Liver (tissue), 9 donors: ENCODE results near the gene EVC2. TPM values are rescaled to one million over a fixed set of nuclear protein-coding genes. Genes with fewer than 3 reads are reported as not detected.

Experiments
- DNase-seq: peaks from one replicate; pipeline ENCODE4 v3.0.0-alpha.2; 2017; ENCODE audit warnings: low spot score
- H3K27ac ChIP-seq, 2 donors: one replicate each; pipeline ENCODE4 v1.7.0; 2013; ENCODE audit warnings: inconsistent platforms in 2 of 2, low read length in 2 of 2, control low read depth in 1 of 2, low read depth in 1 of 2, mild to moderate bottlenecking in 1 of 2
- H3K27me3 ChIP-seq, 4 donors: one replicate each; pipeline versions ENCODE4 v1.6.1 to v1.7.0; 2013; ENCODE audit warnings: low read length in 3 of 4, inconsistent platforms in 1 of 4, mild to moderate bottlenecking in 1 of 4, moderate library complexity in 1 of 4; ENCODE audit not compliant: control insufficient read depth in 4 of 4, insufficient read depth in 4 of 4
- H3K36me3 ChIP-seq, 4 donors: one replicate each; pipeline versions ENCODE4 v1.6.1 to v1.7.0; 2013; ENCODE audit warnings: low read length in 3 of 4, mild to moderate bottlenecking in 3 of 4, low read depth in 1 of 4, moderate library complexity in 1 of 4; ENCODE audit not compliant: control insufficient read depth in 4 of 4, insufficient read depth in 3 of 4
- H3K4me1 ChIP-seq, 4 donors: one replicate each; pipeline versions ENCODE4 v1.6.1 to v1.7.0; 2013; ENCODE audit warnings: low read length in 3 of 4, mild to moderate bottlenecking in 3 of 4, moderate library complexity in 1 of 4; ENCODE audit not compliant: control insufficient read depth in 4 of 4, insufficient read depth in 4 of 4
- H3K4me3 ChIP-seq, 3 donors: one replicate each; pipeline versions ENCODE4 v1.6.1 to v1.7.0; 2013; ENCODE audit warnings: low read length in 3 of 3, control low read depth in 1 of 3, low read depth in 1 of 3, mild to moderate bottlenecking in 1 of 3
- H3K9ac ChIP-seq, 2 donors: one replicate each; pipeline ENCODE4 v1.7.0; 2013; ENCODE audit warnings: low read length in 2 of 2, mild to moderate bottlenecking in 2 of 2, moderate library complexity in 2 of 2, control low read depth in 1 of 2, low read depth in 1 of 2
- H3K9me3 ChIP-seq, 4 donors: one replicate each; pipeline versions ENCODE4 v1.6.1 to v1.7.0; 2013; ENCODE audit warnings: low read length in 3 of 4; ENCODE audit not compliant: control insufficient read depth in 4 of 4
- CTCF ChIP-seq: fragments of 150-350 bp; IDR thresholded peaks from 2 replicates; pipeline ENCODE4 v1.5.1; 2017; ENCODE audit warnings: improper control_type of control experiment, low read depth, low read length; ENCODE audit not compliant: missing input control
- EGR1 ChIP-seq, 2 donors: IDR thresholded peaks; 2 replicates each; pipeline ENCODE4 v1.6.1; 2016 to 2018; ENCODE audit warnings: antibody characterized with exemption in 2 of 2, low read depth in 2 of 2
- FOXA2 ChIP-seq: IDR thresholded peaks from 2 replicates; pipeline ENCODE4 v1.6.1; 2016; ENCODE audit warnings: antibody characterized with exemption
- GABPA ChIP-seq, 2 donors: IDR thresholded peaks in 1 of 2; conservative IDR thresholded peaks in 1 of 2; 2 replicates each; pipeline ENCODE4 v1.6.1; 2016; ENCODE audit warnings: antibody characterized with exemption in 2 of 2, mild to moderate bottlenecking in 1 of 2, moderate library complexity in 1 of 2
- HNF4A ChIP-seq, 2 donors: conservative IDR thresholded peaks; 2 replicates each; pipeline ENCODE4 v1.6.1; 2016; ENCODE audit warnings: antibody characterized with exemption in 2 of 2, mild to moderate bottlenecking in 2 of 2
- HNF4G ChIP-seq: IDR thresholded peaks from 2 replicates; pipeline ENCODE4 v1.6.1; 2016; ENCODE audit warnings: antibody characterized with exemption
- JUND ChIP-seq, 2 donors: IDR thresholded peaks; 2 replicates each; pipeline ENCODE4 v1.6.1; 2016; ENCODE audit warnings: antibody characterized with exemption in 2 of 2
- NR2F2 ChIP-seq: IDR thresholded peaks from 2 replicates; pipeline ENCODE4 v1.6.1; 2016; ENCODE audit warnings: antibody characterized with exemption
- RAD21 ChIP-seq, 2 donors: IDR thresholded peaks; 2 replicates each; pipeline ENCODE4 v1.6.1; 2016; ENCODE audit warnings: antibody characterized with exemption in 2 of 2, mild to moderate bottlenecking in 2 of 2
- RXRA ChIP-seq, 2 donors: IDR thresholded peaks; 2 replicates each; pipeline ENCODE4 v1.6.1; 2017 to 2018; ENCODE audit warnings: antibody characterized with exemption in 2 of 2, mild to moderate bottlenecking in 1 of 2
- SP1 ChIP-seq: IDR thresholded peaks from 2 replicates; pipeline ENCODE4 v1.6.1; 2018; ENCODE audit warnings: antibody characterized with exemption, mild to moderate bottlenecking
- TAF1 ChIP-seq: conservative IDR thresholded peaks from 2 replicates; pipeline ENCODE4 v1.6.1; 2016; ENCODE audit warnings: antibody characterized with exemption, mild to moderate bottlenecking
- YY1 ChIP-seq: IDR thresholded peaks from 2 replicates; pipeline ENCODE4 v1.6.1; 2016; ENCODE audit warnings: antibody characterized with exemption, mild to moderate bottlenecking
- WGBS: extraction: QIAGEN DNeasy Blood & Tissue Kit; methylation state at CpG from one replicate; pipeline ENCODE4 v1.1.7; 2013; 5-methylcytosine and 5-hydroxymethylcytosine counted together
- polyA plus RNA-seq, 2 donors: library from polyadenylated mRNA; stranded (reverse) in 1 of 2; unstranded in 1 of 2; fragments of 200-250 nt in 1 of 2; fragments of >200 nt in 1 of 2; fragmentation: Nextera tagmentation in 1 of 2; extraction: Ambion mirVana in 1 of 2; gene quantifications; one replicate each; pipeline versions ENCODE4 v1.2.1 to v1.2.3, GENCODE V29; 2013 to 2015
- total RNA-seq, 2 donors: library from RNA; depleted of rRNA; stranded (reverse); fragments of >200 nt; gene quantifications; one replicate each; pipeline ENCODE4 v1.2.3, GENCODE V29; 2014
- TF ChIP-seq, protein P1 (sequence below): IDR thresholded peaks from 2 replicates; pipeline ENCODE4 v1.6.1; 2016; ENCODE audit warnings: antibody characterized with exemption, mild to moderate bottlenecking
- TF ChIP-seq, protein P2 (sequence below): IDR thresholded peaks from 2 replicates; pipeline ENCODE4 v1.6.1; 2016; ENCODE audit warnings: antibody characterized with exemption
- TF ChIP-seq, protein P3 (sequence below): IDR thresholded peaks from 2 replicates; pipeline ENCODE4 v1.6.1; 2016; ENCODE audit warnings: antibody characterized with exemption
- donor health status: healthy.
- donor health status: healthy.
- donor health status: healthy.
- donor health status: healthy.
- donor health status: healthy.

Gene EVC2
- total and polyA plus RNA-seq, 4 donors: 0.26 to 1.3 (median 0.57) TPM

DNA sequence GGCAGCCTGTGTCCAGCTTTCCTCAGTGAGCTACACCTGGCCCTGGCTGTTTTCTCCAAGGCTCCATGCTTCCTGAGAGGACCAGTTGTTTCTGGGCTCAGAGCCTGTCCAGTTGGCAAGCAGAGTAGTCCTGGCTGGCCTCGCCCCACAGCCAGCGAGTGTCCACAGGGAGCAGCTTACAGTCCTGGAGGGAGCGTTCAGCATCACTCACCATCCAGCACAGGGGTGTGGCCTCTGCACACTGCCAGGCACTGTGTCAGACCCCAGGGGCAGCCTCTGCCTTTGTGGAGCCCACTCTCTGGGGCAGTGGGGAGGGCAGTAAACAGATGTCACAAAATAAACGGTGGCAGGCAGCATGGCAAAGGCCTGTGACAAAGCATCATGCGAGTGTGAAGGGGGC is 26.5 kb upstream of the EVC2 start:
- 86% methylated on average over 5 of the region's 5 CpGs for WGBS
- H3K36me3 ChIP-seq: peaks cover 0 to 6% (median 1%) of the 10 kb centered on the region in 4 donors

More for the DNA sequence above, 26.5 kb upstream of the EVC2 start:
- TF ChIP-seq EGR1 (IDR thresholded peaks at IDR 0.05; ENCODE audit: low read depth in 2 of 2): no peak
- TF ChIP-seq NR2F2: no peak
- TF ChIP-seq, protein P1, sequence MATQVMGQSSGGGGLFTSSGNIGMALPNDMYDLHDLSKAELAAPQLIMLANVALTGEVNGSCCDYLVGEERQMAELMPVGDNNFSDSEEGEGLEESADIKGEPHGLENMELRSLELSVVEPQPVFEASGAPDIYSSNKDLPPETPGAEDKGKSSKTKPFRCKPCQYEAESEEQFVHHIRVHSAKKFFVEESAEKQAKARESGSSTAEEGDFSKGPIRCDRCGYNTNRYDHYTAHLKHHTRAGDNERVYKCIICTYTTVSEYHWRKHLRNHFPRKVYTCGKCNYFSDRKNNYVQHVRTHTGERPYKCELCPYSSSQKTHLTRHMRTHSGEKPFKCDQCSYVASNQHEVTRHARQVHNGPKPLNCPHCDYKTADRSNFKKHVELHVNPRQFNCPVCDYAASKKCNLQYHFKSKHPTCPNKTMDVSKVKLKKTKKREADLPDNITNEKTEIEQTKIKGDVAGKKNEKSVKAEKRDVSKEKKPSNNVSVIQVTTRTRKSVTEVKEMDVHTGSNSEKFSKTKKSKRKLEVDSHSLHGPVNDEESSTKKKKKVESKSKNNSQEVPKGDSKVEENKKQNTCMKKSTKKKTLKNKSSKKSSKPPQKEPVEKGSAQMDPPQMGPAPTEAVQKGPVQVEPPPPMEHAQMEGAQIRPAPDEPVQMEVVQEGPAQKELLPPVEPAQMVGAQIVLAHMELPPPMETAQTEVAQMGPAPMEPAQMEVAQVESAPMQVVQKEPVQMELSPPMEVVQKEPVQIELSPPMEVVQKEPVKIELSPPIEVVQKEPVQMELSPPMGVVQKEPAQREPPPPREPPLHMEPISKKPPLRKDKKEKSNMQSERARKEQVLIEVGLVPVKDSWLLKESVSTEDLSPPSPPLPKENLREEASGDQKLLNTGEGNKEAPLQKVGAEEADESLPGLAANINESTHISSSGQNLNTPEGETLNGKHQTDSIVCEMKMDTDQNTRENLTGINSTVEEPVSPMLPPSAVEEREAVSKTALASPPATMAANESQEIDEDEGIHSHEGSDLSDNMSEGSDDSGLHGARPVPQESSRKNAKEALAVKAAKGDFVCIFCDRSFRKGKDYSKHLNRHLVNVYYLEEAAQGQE: no peak
- TF ChIP-seq RAD21 (IDR thresholded peaks at IDR 0.05): no peak
- TF ChIP-seq GABPA (IDR thresholded peaks at IDR 0.05 in 1 of 2, conservative IDR thresholded peaks at IDR 0.05 in 1 of 2): no peak
- TF ChIP-seq CTCF: no peak
- TF ChIP-seq HNF4A (conservative IDR thresholded peaks at IDR 0.05): no peak
- no peak for TF ChIP-seq HNF4G
- TF ChIP-seq, protein P2, sequence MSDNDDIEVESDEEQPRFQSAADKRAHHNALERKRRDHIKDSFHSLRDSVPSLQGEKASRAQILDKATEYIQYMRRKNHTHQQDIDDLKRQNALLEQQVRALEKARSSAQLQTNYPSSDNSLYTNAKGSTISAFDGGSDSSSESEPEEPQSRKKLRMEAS: no peak
- TF ChIP-seq JUND (IDR thresholded peaks at IDR 0.05): no peak
- no peak for TF ChIP-seq YY1
- TF ChIP-seq TAF1: no peak
- no peak for TF ChIP-seq RXRA (IDR thresholded peaks at IDR 0.05)
- TF ChIP-seq FOXA2: no peak
- TF ChIP-seq, protein P3, sequence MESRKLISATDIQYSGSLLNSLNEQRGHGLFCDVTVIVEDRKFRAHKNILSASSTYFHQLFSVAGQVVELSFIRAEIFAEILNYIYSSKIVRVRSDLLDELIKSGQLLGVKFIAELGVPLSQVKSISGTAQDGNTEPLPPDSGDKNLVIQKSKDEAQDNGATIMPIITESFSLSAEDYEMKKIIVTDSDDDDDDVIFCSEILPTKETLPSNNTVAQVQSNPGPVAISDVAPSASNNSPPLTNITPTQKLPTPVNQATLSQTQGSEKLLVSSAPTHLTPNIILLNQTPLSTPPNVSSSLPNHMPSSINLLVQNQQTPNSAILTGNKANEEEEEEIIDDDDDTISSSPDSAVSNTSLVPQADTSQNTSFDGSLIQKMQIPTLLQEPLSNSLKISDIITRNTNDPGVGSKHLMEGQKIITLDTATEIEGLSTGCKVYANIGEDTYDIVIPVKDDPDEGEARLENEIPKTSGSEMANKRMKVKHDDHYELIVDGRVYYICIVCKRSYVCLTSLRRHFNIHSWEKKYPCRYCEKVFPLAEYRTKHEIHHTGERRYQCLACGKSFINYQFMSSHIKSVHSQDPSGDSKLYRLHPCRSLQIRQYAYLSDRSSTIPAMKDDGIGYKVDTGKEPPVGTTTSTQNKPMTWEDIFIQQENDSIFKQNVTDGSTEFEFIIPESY: no peak
- TF ChIP-seq SP1: no peak
- Histone ChIP-seq H3K4me1 (no peaks in the 10 kb centered on the region), H3K9me3 (peaks cover 0 to 4% (median 0%) of the 10 kb centered on the region in 4 donors), H3K27me3 (no peaks in the 10 kb centered on the region), H3K4me3 (no peak overlapping the region), H3K9ac (no peak overlapping the region), H3K27ac (no peak overlapping the region)
- DNase-seq: no peak
